Measurements from ENCODE around the gene KCNAB1.

Gene KCNAB1

GRCh38 chr3:156150434-156151066 is 30.2 kb downstream of the KCNAB1 start:
- Histone ChIP-seq H3K27me3 (ENCODE audit: control insufficient read depth in 1 of 2, insufficient read depth in 2 of 2, low read length in 2 of 2) (no peaks in the 10 kb centered on the region), H3K36me3 (ENCODE audit: control insufficient read depth in 1 of 2, insufficient read depth in 2 of 2, low read length in 2 of 2) (no peaks in the 10 kb centered on the region), H3K9ac (ENCODE audit: low read depth in 1 of 2, low read length in 2 of 2) (no peak overlapping the region), H3K4me1 (ENCODE audit: control insufficient read depth in 1 of 2, insufficient read depth in 2 of 2, low read length in 2 of 2) (peaks cover 2 to 10% of the 10 kb centered on the region in 2 donors), H3K27ac (ENCODE audit: low read depth, low read length) (no peak overlapping the region), H3K9me3 (ENCODE audit: control insufficient read depth in 1 of 2, low read length in 2 of 2) (no peaks in the 10 kb centered on the region), H3K4me3 (ENCODE audit: low read depth in 1 of 2, low read length in 2 of 2) (no peak overlapping the region)

- no peak overlapping the region for H3K27ac ChIP-seq (ENCODE audit: low read depth, low read length)
- H3K4me1 ChIP-seq (ENCODE audit: control insufficient read depth in 1 of 2, insufficient read depth in 2 of 2, low read length in 2 of 2) = peaks cover 2 to 10% of the 10 kb centered on the region in 2 donors
- no peaks in the 10 kb centered on the region for H3K27me3 ChIP-seq (ENCODE audit: control insufficient read depth in 1 of 2, insufficient read depth in 2 of 2, low read length in 2 of 2)
- no peak overlapping the region for H3K4me3 ChIP-seq (ENCODE audit: low read depth in 1 of 2, low read length in 2 of 2)
- H3K9me3 ChIP-seq (ENCODE audit: control insufficient read depth in 1 of 2, low read length in 2 of 2) = no peaks in the 10 kb centered on the region
- H3K36me3 ChIP-seq (ENCODE audit: control insufficient read depth in 1 of 2, insufficient read depth in 2 of 2, low read length in 2 of 2) = no peaks in the 10 kb centered on the region
- H3K9ac ChIP-seq (ENCODE audit: low read depth in 1 of 2, low read length in 2 of 2) = no peak overlapping the region
Observed at GRCh38 chr3:156151824-156152428, 31.5 kb downstream of the KCNAB1 start.

- Histone ChIP-seq H3K4me3 (ENCODE audit: low read depth in 1 of 2, low read length in 2 of 2) (no peak overlapping the region), H3K27ac (ENCODE audit: low read depth, low read length) (no peak overlapping the region), H3K36me3 (ENCODE audit: control insufficient read depth in 1 of 2, insufficient read depth in 2 of 2, low read length in 2 of 2) (no peaks in the 10 kb centered on the region), H3K9me3 (ENCODE audit: control insufficient read depth in 1 of 2, low read length in 2 of 2) (no peaks in the 10 kb centered on the region), H3K9ac (ENCODE audit: low read depth in 1 of 2, low read length in 2 of 2) (no peak overlapping the region), H3K4me1 (ENCODE audit: control insufficient read depth in 1 of 2, insufficient read depth in 2 of 2, low read length in 2 of 2) (no peaks in the 10 kb centered on the region), H3K27me3 (ENCODE audit: control insufficient read depth in 1 of 2, insufficient read depth in 2 of 2, low read length in 2 of 2) (no peaks in the 10 kb centered on the region)
Observed at GRCh38 chr3:156158656-156159295, 38.4 kb downstream of the KCNAB1 start.

GRCh38 chr3:156160647-156161046 is 40.3 kb downstream of the KCNAB1 start:
- Histone ChIP-seq H3K9me3 (ENCODE audit: control insufficient read depth in 1 of 2, low read length in 2 of 2) (no peaks in the 10 kb centered on the region), H3K4me3 (ENCODE audit: low read depth in 1 of 2, low read length in 2 of 2) (peak overlapping the region in 1 of 2 donors; percentile 2), H3K36me3 (ENCODE audit: control insufficient read depth in 1 of 2, insufficient read depth in 2 of 2, low read length in 2 of 2) (no peaks in the 10 kb centered on the region), H3K4me1 (ENCODE audit: control insufficient read depth in 1 of 2, insufficient read depth in 2 of 2, low read length in 2 of 2) (no peaks in the 10 kb centered on the region), H3K9ac (ENCODE audit: low read depth in 1 of 2, low read length in 2 of 2) (no peak overlapping the region), H3K27ac (ENCODE audit: low read depth, low read length) (no peak overlapping the region), H3K27me3 (ENCODE audit: control insufficient read depth in 1 of 2, insufficient read depth in 2 of 2, low read length in 2 of 2) (no peaks in the 10 kb centered on the region)

- H3K27me3 ChIP-seq (ENCODE audit: control insufficient read depth in 1 of 2, insufficient read depth in 2 of 2, low read length in 2 of 2) = no peaks in the 10 kb centered on the region
- H3K27ac ChIP-seq (ENCODE audit: low read depth, low read length) = no peak overlapping the region
- no peaks in the 10 kb centered on the region for H3K9me3 ChIP-seq (ENCODE audit: control insufficient read depth in 1 of 2, low read length in 2 of 2)
- H3K4me1 ChIP-seq (ENCODE audit: control insufficient read depth in 1 of 2, insufficient read depth in 2 of 2, low read length in 2 of 2) = no peaks in the 10 kb centered on the region
- no peaks in the 10 kb centered on the region for H3K36me3 ChIP-seq (ENCODE audit: control insufficient read depth in 1 of 2, insufficient read depth in 2 of 2, low read length in 2 of 2)
- H3K4me3 ChIP-seq (ENCODE audit: low read depth in 1 of 2, low read length in 2 of 2) = no peak overlapping the region
- no peak overlapping the region for H3K9ac ChIP-seq (ENCODE audit: low read depth in 1 of 2, low read length in 2 of 2)
Observed at GRCh38 chr3:156161172-156161571, 40.8 kb downstream of the KCNAB1 start.

GRCh38 chr3:156163848-156164247 is 43.5 kb downstream of the KCNAB1 start:
- no peak overlapping the region for H3K27ac ChIP-seq (ENCODE audit: low read depth, low read length)
- H3K36me3 ChIP-seq (ENCODE audit: control insufficient read depth in 1 of 2, insufficient read depth in 2 of 2, low read length in 2 of 2) = no peaks in the 10 kb centered on the region
- no peak overlapping the region for H3K4me3 ChIP-seq (ENCODE audit: low read depth in 1 of 2, low read length in 2 of 2)
- no peaks in the 10 kb centered on the region for H3K27me3 ChIP-seq (ENCODE audit: control insufficient read depth in 1 of 2, insufficient read depth in 2 of 2, low read length in 2 of 2)
- H3K9ac ChIP-seq (ENCODE audit: low read depth in 1 of 2, low read length in 2 of 2) = no peak overlapping the region
- H3K4me1 ChIP-seq (ENCODE audit: control insufficient read depth in 1 of 2, insufficient read depth in 2 of 2, low read length in 2 of 2) = no peaks in the 10 kb centered on the region
- H3K9me3 ChIP-seq (ENCODE audit: control insufficient read depth in 1 of 2, low read length in 2 of 2) = no peaks in the 10 kb centered on the region

GRCh38 chr3:156166808-156167207 is 46.4 kb downstream of the KCNAB1 start:
- no peak overlapping the region for H3K4me3 ChIP-seq (ENCODE audit: low read depth in 1 of 2, low read length in 2 of 2)
- no peaks in the 10 kb centered on the region for H3K27me3 ChIP-seq (ENCODE audit: control insufficient read depth in 1 of 2, insufficient read depth in 2 of 2, low read length in 2 of 2)
- H3K36me3 ChIP-seq (ENCODE audit: control insufficient read depth in 1 of 2, insufficient read depth in 2 of 2, low read length in 2 of 2) = no peaks in the 10 kb centered on the region
- H3K27ac ChIP-seq (ENCODE audit: low read depth, low read length) = no peak overlapping the region
- H3K9me3 ChIP-seq (ENCODE audit: control insufficient read depth in 1 of 2, low read length in 2 of 2) = no peaks in the 10 kb centered on the region
- H3K4me1 ChIP-seq (ENCODE audit: control insufficient read depth in 1 of 2, insufficient read depth in 2 of 2, low read length in 2 of 2) = no peaks in the 10 kb centered on the region
- H3K9ac ChIP-seq (ENCODE audit: low read depth in 1 of 2, low read length in 2 of 2) = no peak overlapping the region

GRCh38 chr3:156170571-156170970 is 50.2 kb downstream of the KCNAB1 start:
- Histone ChIP-seq H3K9me3 (ENCODE audit: control insufficient read depth in 1 of 2, low read length in 2 of 2) (no peaks in the 10 kb centered on the region), H3K27ac (ENCODE audit: low read depth, low read length) (no peak overlapping the region), H3K4me1 (ENCODE audit: control insufficient read depth in 1 of 2, insufficient read depth in 2 of 2, low read length in 2 of 2) (no peaks in the 10 kb centered on the region), H3K27me3 (ENCODE audit: control insufficient read depth in 1 of 2, insufficient read depth in 2 of 2, low read length in 2 of 2) (no peaks in the 10 kb centered on the region), H3K4me3 (ENCODE audit: low read depth in 1 of 2, low read length in 2 of 2) (no peak overlapping the region), H3K9ac (ENCODE audit: low read depth in 1 of 2, low read length in 2 of 2) (no peak overlapping the region), H3K36me3 (ENCODE audit: control insufficient read depth in 1 of 2, insufficient read depth in 2 of 2, low read length in 2 of 2) (no peaks in the 10 kb centered on the region)

- no peak overlapping the region for H3K9ac ChIP-seq (ENCODE audit: low read depth in 1 of 2, low read length in 2 of 2)
- no peaks in the 10 kb centered on the region for H3K4me1 ChIP-seq (ENCODE audit: control insufficient read depth in 1 of 2, insufficient read depth in 2 of 2, low read length in 2 of 2)
- H3K27ac ChIP-seq (ENCODE audit: low read depth, low read length) = no peak overlapping the region
- no peak overlapping the region for H3K4me3 ChIP-seq (ENCODE audit: low read depth in 1 of 2, low read length in 2 of 2)
- no peaks in the 10 kb centered on the region for H3K9me3 ChIP-seq (ENCODE audit: control insufficient read depth in 1 of 2, low read length in 2 of 2)
- H3K27me3 ChIP-seq (ENCODE audit: control insufficient read depth in 1 of 2, insufficient read depth in 2 of 2, low read length in 2 of 2) = no peaks in the 10 kb centered on the region
- no peaks in the 10 kb centered on the region for H3K36me3 ChIP-seq (ENCODE audit: control insufficient read depth in 1 of 2, insufficient read depth in 2 of 2, low read length in 2 of 2)
Observed at GRCh38 chr3:156171281-156172267, 51.2 kb downstream of the KCNAB1 start.

- no peaks in the 10 kb centered on the region for H3K27me3 ChIP-seq (ENCODE audit: control insufficient read depth in 1 of 2, insufficient read depth in 2 of 2, low read length in 2 of 2)
- no peak overlapping the region for H3K9ac ChIP-seq (ENCODE audit: low read depth in 1 of 2, low read length in 2 of 2)
- no peaks in the 10 kb centered on the region for H3K9me3 ChIP-seq (ENCODE audit: control insufficient read depth in 1 of 2, low read length in 2 of 2)
- no peaks in the 10 kb centered on the region for H3K4me1 ChIP-seq (ENCODE audit: control insufficient read depth in 1 of 2, insufficient read depth in 2 of 2, low read length in 2 of 2)
- no peak overlapping the region for H3K27ac ChIP-seq (ENCODE audit: low read depth, low read length)
- no peak overlapping the region for H3K4me3 ChIP-seq (ENCODE audit: low read depth in 1 of 2, low read length in 2 of 2)
- H3K36me3 ChIP-seq (ENCODE audit: control insufficient read depth in 1 of 2, insufficient read depth in 2 of 2, low read length in 2 of 2) = no peaks in the 10 kb centered on the region
Observed at GRCh38 chr3:156172536-156172935, 52.2 kb downstream of the KCNAB1 start.
